Right lobe of liver (tissue), 6 donors: ENCODE results near the gene HDC. TPM values are rescaled to one million over a fixed set of nuclear protein-coding genes. Genes with fewer than 3 reads are reported as not detected.

Experiments used
- ATAC-seq, 4 donors: fragments of 200-7000 bp; cut with Tn5 transposase; one replicate each; pipeline ENCODE4 v1.9.1; 2020; ENCODE audit warnings: mild to moderate bottlenecking in 4 of 4, moderate library complexity in 4 of 4
- DNase-seq, 3 donors: peaks; one replicate each; pipeline ENCODE4 v3.0.0-alpha.2; 2020
- H3K27ac ChIP-seq, 3 donors: fragments of 200-600 bp; one replicate each; pipeline ENCODE4 v1.8.0; 2022
- H3K27me3 ChIP-seq, 2 donors: fragments of 200-600 bp; one replicate each; pipeline ENCODE4 v1.8.0; 2022
- H3K36me3 ChIP-seq, 4 donors: fragments of 200-600 bp; sonication (generic) in 1 of 4; one replicate each; pipeline versions ENCODE4 v1.5.1 to v1.8.0; 2017 to 2022; ENCODE audit warnings: control low read depth in 1 of 4
- H3K4me1 ChIP-seq, 4 donors: fragments of 200-600 bp; sonication (generic) in 1 of 4; one replicate each; pipeline versions ENCODE4 v1.5.1 to v1.8.0; 2017 to 2022; ENCODE audit warnings: control low read depth in 1 of 4
- H3K4me3 ChIP-seq, 3 donors: fragments of 200-600 bp; one replicate each; pipeline ENCODE4 v1.8.0; 2022
- H3K9me3 ChIP-seq, 4 donors: fragments of 200-600 bp; sonication (generic) in 1 of 4; one replicate each; pipeline versions ENCODE4 v1.5.1 to v1.8.0; 2017 to 2022; ENCODE audit warnings: control low read depth in 1 of 4
- POLR2A ChIP-seq: fragments of 450-650 bp; IDR thresholded peaks from one replicate; pipeline ENCODE4 v1.6.1; 2017; ENCODE audit warnings: antibody characterized with exemption, mild to moderate bottlenecking
- WGBS: methylation state at CpG from one replicate; pipeline ENCODE4 v1.1.6; 2018; ENCODE audit warnings: low coverage, low lambda C conversion rate; ENCODE audit not compliant: insufficient coverage; ENCODE audit errors: missing lambda C conversion rate; 5-methylcytosine and 5-hydroxymethylcytosine counted together
- intact Hi-C, 2 donors: fragments of 100-400 bp; cut with DNase I; formaldehyde crosslinking; loops; one replicate each; pipeline versions ENCODE4 v1.11.2 to v1.14.1; 2022
- total RNA-seq, 6 experiments: library from RNA; depleted of rRNA in 2 of 6; stranded (reverse); fragments of >200 nt in 2 of 6; fragmentation: NEBNext Ultra II Directional in 3 of 6; extraction: Animal tissue kit (Norgen Biotek cat#: 25700) in 3 of 6; gene quantifications; one replicate each; pipeline versions ENCODE4 v1.1.0 to v1.2.4, GENCODE V29; 2016 to 2023
- TF ChIP-seq, protein P1 (sequence below), 4 donors: fragments of 200-600 bp in 3 of 4; fragments of 450-650 bp in 1 of 4; IDR thresholded peaks; one replicate each; pipeline versions ENCODE4 v1.5.1 to v1.8.0; 2016 to 2022; ENCODE audit warnings: antibody characterized with exemption in 4 of 4, mild to moderate bottlenecking in 2 of 4
- donor health status: DM: no; HTN: yes; CAD: no.
- donor health status: DM: no; HTN: no; CAD: no.
- donor health status: DM: no; HTN: no; CAD: no.
- donor health status: DM: no; HTN: yes; CAD: no.
- donor health status: DM: no; HTN: yes; CAD: no.

The HDC gene
- total RNA-seq, 6 experiments from 2014 or later, result 0.26 to 0.47 (median 0.34) TPM; not detected in 3

DNA sequence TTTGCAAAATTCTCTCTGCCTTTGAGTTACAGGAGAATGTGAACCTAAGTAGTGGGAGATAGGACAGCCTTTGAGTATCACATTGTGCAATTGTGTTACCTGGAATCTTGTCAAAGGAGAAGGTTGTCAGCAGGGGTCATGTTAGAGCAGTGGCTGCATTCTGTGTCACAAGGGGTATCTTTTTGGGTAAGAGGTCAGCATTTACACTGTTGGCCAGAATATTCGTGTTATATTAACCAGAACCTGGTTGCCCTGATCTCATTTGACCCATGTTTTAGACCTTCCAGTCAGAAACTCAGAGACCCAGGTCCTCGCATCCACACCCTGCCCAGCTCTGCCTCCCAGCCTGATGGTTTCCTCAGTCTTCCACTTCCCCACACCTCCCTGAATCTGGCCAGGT lies 27.3 kb downstream of the HDC start:
- ATAC-seq (peak; percentile 79 to 90 (median 84)), DNase-seq (peak in 1 of 3 donors; percentile 73)
- no peaks in the 10 kb centered on the region for H3K27me3 ChIP-seq
- H3K27ac ChIP-seq, result peak overlapping the region; percentile 44 to 80 (median 75)
- TF ChIP-seq, protein P1, sequence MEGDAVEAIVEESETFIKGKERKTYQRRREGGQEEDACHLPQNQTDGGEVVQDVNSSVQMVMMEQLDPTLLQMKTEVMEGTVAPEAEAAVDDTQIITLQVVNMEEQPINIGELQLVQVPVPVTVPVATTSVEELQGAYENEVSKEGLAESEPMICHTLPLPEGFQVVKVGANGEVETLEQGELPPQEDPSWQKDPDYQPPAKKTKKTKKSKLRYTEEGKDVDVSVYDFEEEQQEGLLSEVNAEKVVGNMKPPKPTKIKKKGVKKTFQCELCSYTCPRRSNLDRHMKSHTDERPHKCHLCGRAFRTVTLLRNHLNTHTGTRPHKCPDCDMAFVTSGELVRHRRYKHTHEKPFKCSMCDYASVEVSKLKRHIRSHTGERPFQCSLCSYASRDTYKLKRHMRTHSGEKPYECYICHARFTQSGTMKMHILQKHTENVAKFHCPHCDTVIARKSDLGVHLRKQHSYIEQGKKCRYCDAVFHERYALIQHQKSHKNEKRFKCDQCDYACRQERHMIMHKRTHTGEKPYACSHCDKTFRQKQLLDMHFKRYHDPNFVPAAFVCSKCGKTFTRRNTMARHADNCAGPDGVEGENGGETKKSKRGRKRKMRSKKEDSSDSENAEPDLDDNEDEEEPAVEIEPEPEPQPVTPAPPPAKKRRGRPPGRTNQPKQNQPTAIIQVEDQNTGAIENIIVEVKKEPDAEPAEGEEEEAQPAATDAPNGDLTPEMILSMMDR (IDR thresholded peaks at IDR 0.05), result no peak
- no peak for TF ChIP-seq POLR2A
- WGBS, result 25% methylated on average over 1 of the region's 2 CpGs
- no peak overlapping the region for H3K4me3 ChIP-seq
- H3K36me3 ChIP-seq, result peaks cover 0 to 5% (median 0%) of the 10 kb centered on the region in 4 donors
- H3K9me3 ChIP-seq, result no peaks in the 10 kb centered on the region
- intact Hi-C loops, result no loop called here
- peaks cover 0 to 58% (median 11%) of the 10 kb centered on the region in 4 donors for H3K4me1 ChIP-seq

DNA sequence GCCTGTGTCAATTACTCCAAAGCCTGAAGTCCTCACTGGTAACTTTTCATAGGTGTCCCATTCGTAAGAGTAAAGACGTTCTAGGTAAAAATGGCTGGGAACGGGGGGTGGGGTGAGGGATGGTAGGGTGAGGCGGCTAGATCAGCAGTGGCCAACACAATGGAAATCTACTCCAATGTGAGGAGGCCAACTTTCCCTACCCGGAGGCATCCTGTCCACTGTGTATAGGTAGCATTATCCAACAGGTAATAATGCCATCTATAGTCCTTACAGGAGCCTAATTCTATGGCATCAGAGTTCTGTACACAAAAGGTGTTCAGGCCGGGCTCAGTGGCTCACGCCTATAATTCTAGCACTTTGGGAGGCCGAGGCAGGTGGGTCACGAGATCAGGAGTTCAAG lies 29.1 kb downstream of the HDC start:
- intact Hi-C loops, result no loop called here
- WGBS, result 100% methylated on average over 1 of the region's 9 CpGs
- Histone ChIP-seq H3K9me3 (no peaks in the 10 kb centered on the region), H3K4me1 (peaks cover 0 to 56% (median 11%) of the 10 kb centered on the region in 4 donors), H3K27ac (peak overlapping the region in 2 of 3 donors; percentile 75 to 80), H3K27me3 (no peaks in the 10 kb centered on the region), H3K36me3 (peaks cover 0 to 9% (median 0%) of the 10 kb centered on the region in 4 donors), H3K4me3 (no peak overlapping the region)
- ATAC-seq (no peak), DNase-seq (no peak)
- TF ChIP-seq POLR2A, result no peak
- TF ChIP-seq, protein P1 (IDR thresholded peaks at IDR 0.05), result no peak

DNA sequence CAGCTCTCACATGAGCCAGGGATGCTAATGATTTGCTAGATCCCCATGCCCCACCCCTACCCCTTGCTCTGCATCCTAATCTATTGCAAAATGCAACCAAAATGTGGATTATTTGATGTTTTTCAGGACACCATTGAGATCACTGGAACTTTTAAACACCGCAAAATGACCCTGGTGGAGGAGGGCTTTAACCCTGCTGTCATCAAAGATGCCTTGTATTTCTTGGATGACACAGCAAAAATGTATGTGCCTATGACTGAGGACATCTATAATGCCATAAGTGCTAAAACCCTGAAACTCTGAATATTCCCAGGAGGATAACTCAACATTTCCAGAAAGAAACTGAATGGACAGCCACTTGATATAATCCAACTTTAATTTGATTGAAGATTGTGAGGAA lies 29.7 kb downstream of the HDC start:
- no peak overlapping the region for H3K4me3 ChIP-seq
- H3K9me3 ChIP-seq, result no peaks in the 10 kb centered on the region
- intact Hi-C loops, result no loop called here
- peak overlapping the region in 2 of 3 donors; percentile 75 to 80 for H3K27ac ChIP-seq
- H3K36me3 ChIP-seq, result peaks cover 0 to 15% (median 0%) of the 10 kb centered on the region in 4 donors
- no peak for TF ChIP-seq POLR2A
- TF ChIP-seq, protein P1 (IDR thresholded peaks at IDR 0.05), result no peak
- DNase-seq (no peak), ATAC-seq (peak in 3 of 4 donors; percentile 7 to 28 (median 13))
- WGBS, result 33% methylated on average over 1 of the region's 1 CpG
- no peaks in the 10 kb centered on the region for H3K27me3 ChIP-seq
- H3K4me1 ChIP-seq, result peaks cover 0 to 56% (median 11%) of the 10 kb centered on the region in 4 donors

DNA sequence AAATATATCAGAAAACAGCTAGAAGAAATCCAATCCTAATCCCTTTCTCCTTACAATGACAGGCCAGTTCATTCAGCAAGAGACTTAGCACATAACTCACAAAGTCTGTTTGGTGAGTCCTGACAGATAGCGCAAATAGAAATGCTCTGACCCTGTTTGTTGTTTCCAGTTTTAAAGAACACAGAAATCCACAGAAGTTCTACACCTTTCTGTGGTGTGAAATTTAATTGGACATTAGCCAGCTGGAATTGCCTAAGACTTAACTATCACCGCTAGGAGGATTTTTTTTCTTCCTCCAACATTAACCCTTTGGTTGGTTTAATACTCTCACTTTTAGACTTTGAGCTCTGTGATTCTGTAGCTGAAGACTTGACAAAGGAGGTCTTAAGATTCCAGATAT lies 30.8 kb downstream of the HDC start:
- Histone ChIP-seq H3K27me3 (no peaks in the 10 kb centered on the region), H3K4me3 (no peak overlapping the region), H3K27ac (peak overlapping the region in 2 of 3 donors; percentile 38 to 75), H3K9me3 (no peaks in the 10 kb centered on the region), H3K36me3 (peaks cover 0 to 22% (median 0%) of the 10 kb centered on the region in 4 donors), H3K4me1 (peaks cover 0 to 56% (median 11%) of the 10 kb centered on the region in 4 donors)
- TF ChIP-seq, protein P1 (IDR thresholded peaks at IDR 0.05), result no peak
- no peak for TF ChIP-seq POLR2A
- peak; percentile 47 to 66 (median 56) for ATAC-seq
- DNase-seq, result no peak
- intact Hi-C loops, result no loop called here
- 17% methylated on average over 2 of the region's 2 CpGs for WGBS
